Measurements from ENCODE around the gene SEC31A. TPM values are rescaled to one million over a fixed set of nuclear protein-coding genes. Genes with fewer than 3 reads are reported as not detected.
"Not testable (repeated sequence)": the region's sequence is repeated elsewhere in the genome, so short reads cannot be mapped to it uniquely, and the experiment has no call there.

The SEC31A gene
- total and polyA plus RNA-seq, 5 donors = 87.3 to 156 (median 126) TPM

- WGBS = 89% methylated on average over 6 of the region's 6 CpGs
- DNase-seq (no peak), ATAC-seq (no peak)
- intact Hi-C loops (cut with DNase I) = no loop called here
- no peak overlapping the region for H3K27ac ChIP-seq (ENCODE audit: low read length)
- H3K4me1 ChIP-seq (ENCODE audit: control insufficient read depth, insufficient read depth, low read length) = no peaks in the 10 kb centered on the region
- no peaks in the 10 kb centered on the region for H3K9me3 ChIP-seq (ENCODE audit: control insufficient read depth, low read length)
- H3K27me3 ChIP-seq (ENCODE audit: control insufficient read depth, insufficient read depth) = no peaks in the 10 kb centered on the region
- H3K4me3 ChIP-seq (ENCODE audit: low read length) = no peak overlapping the region
These were observed 26.5 kb downstream of the SEC31A start for GRCh38 chr4:82864336-82864979.

- H3K27ac ChIP-seq (ENCODE audit: low read length) = no peak overlapping the region
- no peaks in the 10 kb centered on the region for H3K9me3 ChIP-seq (ENCODE audit: control insufficient read depth, low read length)
- no peaks in the 10 kb centered on the region for H3K27me3 ChIP-seq (ENCODE audit: control insufficient read depth, insufficient read depth)
- no peaks in the 10 kb centered on the region for H3K4me1 ChIP-seq (ENCODE audit: control insufficient read depth, insufficient read depth, low read length)
- ATAC-seq (no peak), DNase-seq (no peak)
- intact Hi-C loops (cut with DNase I) = no loop called here
- H3K4me3 ChIP-seq (ENCODE audit: low read length) = no peak overlapping the region
These were observed 29.4 kb downstream of the SEC31A start for GRCh38 chr4:82861529-82861928.

- H3K4me1 ChIP-seq (ENCODE audit: control insufficient read depth, insufficient read depth, low read length); DNase-seq; H3K27me3 ChIP-seq (ENCODE audit: control insufficient read depth, insufficient read depth); intact Hi-C loops (cut with DNase I); ATAC-seq; H3K27ac ChIP-seq (ENCODE audit: low read length); H3K4me3 ChIP-seq (ENCODE audit: low read length); H3K9me3 ChIP-seq (ENCODE audit: control insufficient read depth, low read length): not testable (repeated sequence)
- WGBS = 96% methylated on average over 2 of the region's 2 CpGs
These were observed 30.5 kb downstream of the SEC31A start for GRCh38 chr4:82860487-82860886.

GRCh38 chr4:82852751-82853285 is 38.1 kb downstream of the SEC31A start:
- Histone ChIP-seq H3K27ac (ENCODE audit: low read length) (no peak overlapping the region), H3K9me3 (ENCODE audit: control insufficient read depth, low read length) (no peaks in the 10 kb centered on the region), H3K4me3 (ENCODE audit: low read length) (no peak overlapping the region), H3K4me1 (ENCODE audit: control insufficient read depth, insufficient read depth, low read length) (no peaks in the 10 kb centered on the region), H3K27me3 (ENCODE audit: control insufficient read depth, insufficient read depth) (no peaks in the 10 kb centered on the region)
- DNase-seq (no peak), ATAC-seq (no peak)
- 68% methylated on average over 5 of the region's 5 CpGs for WGBS
- intact Hi-C loops (cut with DNase I) = no loop called here

- no peak for ATAC-seq
- intact Hi-C loops (cut with DNase I) = no loop called here
- Histone ChIP-seq H3K27ac (ENCODE audit: low read length) (no peak overlapping the region), H3K4me1 (ENCODE audit: control insufficient read depth, insufficient read depth, low read length) (no peaks in the 10 kb centered on the region), H3K27me3 (ENCODE audit: control insufficient read depth, insufficient read depth) (no peaks in the 10 kb centered on the region), H3K4me3 (ENCODE audit: low read length) (no peak overlapping the region), H3K9me3 (ENCODE audit: control insufficient read depth, low read length) (no peaks in the 10 kb centered on the region)
- no peak for DNase-seq
- 91% methylated on average over 1 of the region's 1 CpG for WGBS
These were observed 38.8 kb downstream of the SEC31A start for GRCh38 chr4:82851885-82852750.

GRCh38 chr4:82851318-82851717 is 39.6 kb downstream of the SEC31A start:
- no peaks in the 10 kb centered on the region for H3K9me3 ChIP-seq (ENCODE audit: control insufficient read depth, low read length)
- no peak for ATAC-seq
- no peak overlapping the region for H3K4me3 ChIP-seq (ENCODE audit: low read length)
- intact Hi-C loops (cut with DNase I) = no loop called here
- H3K27ac ChIP-seq (ENCODE audit: low read length) = no peak overlapping the region
- H3K27me3 ChIP-seq (ENCODE audit: control insufficient read depth, insufficient read depth) = no peaks in the 10 kb centered on the region
- H3K4me1 ChIP-seq (ENCODE audit: control insufficient read depth, insufficient read depth, low read length) = no peaks in the 10 kb centered on the region
- 97% methylated on average over 2 of the region's 2 CpGs for WGBS
- DNase-seq = no peak

GRCh38 chr4:82850684-82851083 is 40.3 kb downstream of the SEC31A start:
- intact Hi-C loops (cut with DNase I) = no loop called here
- no peaks in the 10 kb centered on the region for H3K27me3 ChIP-seq (ENCODE audit: control insufficient read depth, insufficient read depth)
- H3K27ac ChIP-seq (ENCODE audit: low read length) = no peak overlapping the region
- no peak for DNase-seq
- H3K9me3 ChIP-seq (ENCODE audit: control insufficient read depth, low read length) = no peaks in the 10 kb centered on the region
- no peaks in the 10 kb centered on the region for H3K4me1 ChIP-seq (ENCODE audit: control insufficient read depth, insufficient read depth, low read length)
- ATAC-seq = no peak
- no peak overlapping the region for H3K4me3 ChIP-seq (ENCODE audit: low read length)

GRCh38 chr4:82848706-82849105 is 42.2 kb downstream of the SEC31A start:
- intact Hi-C loops (cut with DNase I) = no loop called here
- Histone ChIP-seq H3K27me3 (ENCODE audit: control insufficient read depth, insufficient read depth) (no peaks in the 10 kb centered on the region), H3K4me3 (ENCODE audit: low read length) (no peak overlapping the region), H3K27ac (ENCODE audit: low read length) (no peak overlapping the region), H3K9me3 (ENCODE audit: control insufficient read depth, low read length) (no peaks in the 10 kb centered on the region), H3K4me1 (ENCODE audit: control insufficient read depth, insufficient read depth, low read length) (no peaks in the 10 kb centered on the region)
- ATAC-seq (no peak), DNase-seq (no peak)
- 80% methylated on average over 3 of the region's 3 CpGs for WGBS

GRCh38 chr4:82842593-82842992 is 48.4 kb downstream of the SEC31A start:
- ATAC-seq (no peak), DNase-seq (no peak)
- Histone ChIP-seq H3K27me3 (ENCODE audit: control insufficient read depth, insufficient read depth) (no peaks in the 10 kb centered on the region), H3K27ac (ENCODE audit: low read length) (no peak overlapping the region), H3K4me3 (ENCODE audit: low read length) (no peak overlapping the region), H3K9me3 (ENCODE audit: control insufficient read depth, low read length) (no peaks in the 10 kb centered on the region), H3K4me1 (ENCODE audit: control insufficient read depth, insufficient read depth, low read length) (no peaks in the 10 kb centered on the region)
- intact Hi-C loops (cut with DNase I) = no loop called here

- H3K4me3 ChIP-seq (ENCODE audit: low read length) = no peak overlapping the region
- WGBS = 67% methylated on average over 1 of the region's 1 CpG
- H3K4me1 ChIP-seq (ENCODE audit: control insufficient read depth, insufficient read depth, low read length) = no peaks in the 10 kb centered on the region
- no peak for DNase-seq
- intact Hi-C loops (cut with DNase I) = no loop called here
- ATAC-seq = no peak
- no peaks in the 10 kb centered on the region for H3K9me3 ChIP-seq (ENCODE audit: control insufficient read depth, low read length)
- no peaks in the 10 kb centered on the region for H3K27me3 ChIP-seq (ENCODE audit: control insufficient read depth, insufficient read depth)
- no peak overlapping the region for H3K27ac ChIP-seq (ENCODE audit: low read length)
These were observed 51.3 kb downstream of the SEC31A start for GRCh38 chr4:82839624-82840023.

GRCh38 chr4:82833696-82834313 is 57.1 kb downstream of the SEC31A start:
- intact Hi-C loops (cut with DNase I) = no loop called here
- WGBS = 54% methylated on average over 1 of the region's 1 CpG
- H3K27me3 ChIP-seq (ENCODE audit: control insufficient read depth, insufficient read depth) = no peaks in the 10 kb centered on the region
- H3K4me1 ChIP-seq (ENCODE audit: control insufficient read depth, insufficient read depth, low read length) = no peaks in the 10 kb centered on the region
- no peak overlapping the region for H3K4me3 ChIP-seq (ENCODE audit: low read length)
- H3K9me3 ChIP-seq (ENCODE audit: control insufficient read depth, low read length) = no peaks in the 10 kb centered on the region
- H3K27ac ChIP-seq (ENCODE audit: low read length) = no peak overlapping the region
- ATAC-seq (peak; percentile 71 to 76), DNase-seq (no peak)

All from right cardiac atrium (tissue), 5 donors.